ENCODE results near the gene PRUNE2.

DNA sequence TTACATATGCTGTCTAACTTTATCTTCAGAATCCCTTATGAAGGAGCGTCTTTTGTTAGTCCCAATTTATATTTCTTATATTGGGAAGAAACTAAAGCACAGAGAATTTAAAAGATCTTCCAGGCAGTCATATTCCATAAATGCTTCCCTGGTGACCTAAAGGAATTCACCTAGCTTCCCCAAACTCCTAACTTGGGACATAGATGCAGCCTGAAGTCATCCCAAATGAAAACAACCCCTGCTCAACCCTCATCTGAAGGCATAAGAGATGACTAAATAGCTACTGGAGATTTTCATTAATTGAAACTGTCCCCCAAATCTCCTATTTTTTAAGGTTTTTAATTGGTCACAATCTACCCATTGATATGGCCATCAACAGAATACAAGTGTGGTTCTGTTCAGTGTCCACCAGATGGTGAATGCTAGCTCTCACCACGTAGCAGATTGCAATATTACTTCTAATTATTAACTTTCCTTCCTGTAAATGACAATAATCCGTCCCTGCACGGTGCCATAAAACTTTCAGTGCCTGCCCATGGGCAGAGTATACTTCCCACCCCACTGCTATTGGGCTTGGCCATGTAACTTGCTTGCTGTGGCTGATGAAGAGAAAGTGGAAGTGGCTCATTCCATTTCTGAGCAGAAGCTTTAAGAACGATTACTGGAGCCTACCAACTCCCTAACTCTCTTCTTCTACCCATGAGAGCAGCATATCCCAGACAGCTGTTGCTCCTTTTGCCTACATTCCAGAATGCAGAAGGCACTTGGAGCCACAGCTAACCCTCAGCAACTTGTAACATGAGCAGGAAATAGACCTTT is 18.7 kb downstream of the PRUNE2 start:
- no peak for TF ChIP-seq ZNF329 (CRISPR knock-in tag; IDR thresholded peaks at IDR 0.05; ENCODE audit: low read depth)
- no peak for TF ChIP-seq STAG1 (CRISPR knock-in tag; IDR thresholded peaks at IDR 0.05)
- no peak for TF ChIP-seq KAT2B (IDR thresholded peaks at IDR 0.05; ENCODE audit: borderline replicate concordance, low read depth, low read length)
- no peak for TF ChIP-seq FOSL1 (CRISPR knock-in tag; IDR thresholded peaks at IDR 0.05; ENCODE audit: borderline replicate concordance)
- TF ChIP-seq, protein P1, sequence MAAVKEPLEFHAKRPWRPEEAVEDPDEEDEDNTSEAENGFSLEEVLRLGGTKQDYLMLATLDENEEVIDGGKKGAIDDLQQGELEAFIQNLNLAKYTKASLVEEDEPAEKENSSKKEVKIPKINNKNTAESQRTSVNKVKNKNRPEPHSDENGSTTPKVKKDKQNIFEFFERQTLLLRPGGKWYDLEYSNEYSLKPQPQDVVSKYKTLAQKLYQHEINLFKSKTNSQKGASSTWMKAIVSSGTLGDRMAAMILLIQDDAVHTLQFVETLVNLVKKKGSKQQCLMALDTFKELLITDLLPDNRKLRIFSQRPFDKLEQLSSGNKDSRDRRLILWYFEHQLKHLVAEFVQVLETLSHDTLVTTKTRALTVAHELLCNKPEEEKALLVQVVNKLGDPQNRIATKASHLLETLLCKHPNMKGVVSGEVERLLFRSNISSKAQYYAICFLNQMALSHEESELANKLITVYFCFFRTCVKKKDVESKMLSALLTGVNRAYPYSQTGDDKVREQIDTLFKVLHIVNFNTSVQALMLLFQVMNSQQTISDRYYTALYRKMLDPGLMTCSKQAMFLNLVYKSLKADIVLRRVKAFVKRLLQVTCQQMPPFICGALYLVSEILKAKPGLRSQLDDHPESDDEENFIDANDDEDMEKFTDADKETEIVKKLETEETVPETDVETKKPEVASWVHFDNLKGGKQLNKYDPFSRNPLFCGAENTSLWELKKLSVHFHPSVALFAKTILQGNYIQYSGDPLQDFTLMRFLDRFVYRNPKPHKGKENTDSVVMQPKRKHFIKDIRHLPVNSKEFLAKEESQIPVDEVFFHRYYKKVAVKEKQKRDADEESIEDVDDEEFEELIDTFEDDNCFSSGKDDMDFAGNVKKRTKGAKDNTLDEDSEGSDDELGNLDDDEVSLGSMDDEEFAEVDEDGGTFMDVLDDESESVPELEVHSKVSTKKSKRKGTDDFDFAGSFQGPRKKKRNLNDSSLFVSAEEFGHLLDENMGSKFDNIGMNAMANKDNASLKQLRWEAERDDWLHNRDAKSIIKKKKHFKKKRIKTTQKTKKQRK (IDR thresholded peaks at IDR 0.05; ENCODE audit: low read length), result no peak
- TF ChIP-seq, protein P2, sequence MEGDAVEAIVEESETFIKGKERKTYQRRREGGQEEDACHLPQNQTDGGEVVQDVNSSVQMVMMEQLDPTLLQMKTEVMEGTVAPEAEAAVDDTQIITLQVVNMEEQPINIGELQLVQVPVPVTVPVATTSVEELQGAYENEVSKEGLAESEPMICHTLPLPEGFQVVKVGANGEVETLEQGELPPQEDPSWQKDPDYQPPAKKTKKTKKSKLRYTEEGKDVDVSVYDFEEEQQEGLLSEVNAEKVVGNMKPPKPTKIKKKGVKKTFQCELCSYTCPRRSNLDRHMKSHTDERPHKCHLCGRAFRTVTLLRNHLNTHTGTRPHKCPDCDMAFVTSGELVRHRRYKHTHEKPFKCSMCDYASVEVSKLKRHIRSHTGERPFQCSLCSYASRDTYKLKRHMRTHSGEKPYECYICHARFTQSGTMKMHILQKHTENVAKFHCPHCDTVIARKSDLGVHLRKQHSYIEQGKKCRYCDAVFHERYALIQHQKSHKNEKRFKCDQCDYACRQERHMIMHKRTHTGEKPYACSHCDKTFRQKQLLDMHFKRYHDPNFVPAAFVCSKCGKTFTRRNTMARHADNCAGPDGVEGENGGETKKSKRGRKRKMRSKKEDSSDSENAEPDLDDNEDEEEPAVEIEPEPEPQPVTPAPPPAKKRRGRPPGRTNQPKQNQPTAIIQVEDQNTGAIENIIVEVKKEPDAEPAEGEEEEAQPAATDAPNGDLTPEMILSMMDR (CRISPR knock-in tag; IDR thresholded peaks at IDR 0.05), result no peak
- TF ChIP-seq WIZ (CRISPR knock-in tag; IDR thresholded peaks at IDR 0.05), result no peak
- TF ChIP-seq, protein P3, sequence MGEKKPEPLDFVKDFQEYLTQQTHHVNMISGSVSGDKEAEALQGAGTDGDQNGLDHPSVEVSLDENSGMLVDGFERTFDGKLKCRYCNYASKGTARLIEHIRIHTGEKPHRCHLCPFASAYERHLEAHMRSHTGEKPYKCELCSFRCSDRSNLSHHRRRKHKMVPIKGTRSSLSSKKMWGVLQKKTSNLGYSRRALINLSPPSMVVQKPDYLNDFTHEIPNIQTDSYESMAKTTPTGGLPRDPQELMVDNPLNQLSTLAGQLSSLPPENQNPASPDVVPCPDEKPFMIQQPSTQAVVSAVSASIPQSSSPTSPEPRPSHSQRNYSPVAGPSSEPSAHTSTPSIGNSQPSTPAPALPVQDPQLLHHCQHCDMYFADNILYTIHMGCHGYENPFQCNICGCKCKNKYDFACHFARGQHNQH (CRISPR knock-in tag; IDR thresholded peaks at IDR 0.05), result no peak

Data from HepG2 (cell line).